K562 (cell line): ENCODE results near the gene FBXO48. TPM values are rescaled to one million over a fixed set of nuclear protein-coding genes. Genes with fewer than 3 reads are reported as not detected.

ENCODE experiments used
- BMI1 ChIP-seq: fragments of 150-350 bp; IDR thresholded peaks from 2 replicates; pipeline ENCODE4 v1.6.1; 2014; ENCODE audit warnings: low read length
- CEBPG ChIP-seq, 3 experiments: fragments of 200-800 bp in 1 of 3; sonication (Bioruptor generic) in 1 of 3; sonication (generic) in 1 of 3; formaldehyde crosslinking in 1 of 3; IDR thresholded peaks in 2 of 3; conservative IDR thresholded peaks in 1 of 3; 2 replicates each; pipeline versions ENCODE4 v1.6.1 to v1.8.0; 2016 to 2022; ENCODE audit warnings: missing compliant biosample characterization in 2 of 3, missing genetic modification characterization in 2 of 3, mild to moderate bottlenecking in 1 of 3, missing genetic modification reagents in 1 of 3
- E2F4 ChIP-seq: sonication (generic); formaldehyde crosslinking; IDR thresholded peaks from 2 replicates; pipeline ENCODE4 v1.8.0; 2022; ENCODE audit warnings: mild to moderate bottlenecking, low read depth, missing genetic modification reagents
- GATAD2A ChIP-seq: fragments of 450-650 bp; IDR thresholded peaks from 2 replicates; pipeline ENCODE4 v1.6.1; 2017
- GTF2A2 ChIP-seq: IDR thresholded peaks from 2 replicates; pipeline ENCODE4 v1.6.1; 2016; ENCODE audit warnings: mild to moderate bottlenecking, missing genetic modification characterization, missing compliant biosample characterization
- NR3C1 ChIP-seq: sonication (generic); formaldehyde crosslinking; IDR thresholded peaks from 2 replicates; pipeline ENCODE4 v1.8.1; 2022; ENCODE audit warnings: missing genetic modification reagents
- POLR2H ChIP-seq: IDR thresholded peaks from 2 replicates; pipeline ENCODE4 v1.6.1; 2016; ENCODE audit warnings: missing genetic modification characterization, low read depth, mild to moderate bottlenecking, control low read depth, missing compliant biosample characterization, moderate library complexity
- RBM39 ChIP-seq: fragments of 200-400 bp; formaldehyde crosslinking; optimal IDR thresholded peaks from 2 replicates; pipeline ENCODE3; 2018; ENCODE audit warnings: low read depth, low read length
- RHOXF2B ChIP-seq: fragments of 250-450 bp; sonication (Bioruptor Pico); conservative IDR thresholded peaks from 2 replicates; pipeline ENCODE4 v1.5.1; 2021
- TAF1 ChIP-seq: IDR thresholded peaks from 2 replicates; pipeline ENCODE4 v1.6.1; 2011; ENCODE audit warnings: mild to moderate bottlenecking, low read length, moderate library complexity; ENCODE audit not compliant: insufficient read depth, control insufficient read depth, severe bottlenecking; ENCODE audit errors: extremely low read depth
- WHSC1 ChIP-seq: IDR thresholded peaks from one replicate; pipeline ENCODE4 v1.6.1; 2012; ENCODE audit warnings: low read length, control low read depth, inconsistent platforms
- ZMIZ1 ChIP-seq, 2 experiments: fragments of 150-350 bp in 1 of 2; IDR thresholded peaks; 2 replicates each; pipeline ENCODE4 v1.6.1; 2012 to 2016; ENCODE audit warnings: low read depth in 2 of 2, low read length in 2 of 2, mild to moderate bottlenecking in 1 of 2, moderate library complexity in 1 of 2
- ZNF263 ChIP-seq: sonication (generic); formaldehyde crosslinking; IDR thresholded peaks from 2 replicates; pipeline ENCODE4 v1.8.0; 2022; ENCODE audit warnings: mild to moderate bottlenecking, missing genetic modification reagents, borderline replicate concordance
- ZNF280B ChIP-seq: fragments of 250-450 bp; sonication (Bioruptor Pico); IDR thresholded peaks from 2 replicates; pipeline ENCODE4 v1.5.1; 2021; ENCODE audit warnings: mild to moderate bottlenecking
- ZNF282 ChIP-seq: sonication (generic); formaldehyde crosslinking; IDR thresholded peaks from 2 replicates; pipeline ENCODE4 v1.8.1; 2023; ENCODE audit warnings: missing genetic modification reagents
- ZNF780A ChIP-seq: fragments of 250-450 bp; sonication (Bioruptor Pico); IDR thresholded peaks from 2 replicates; pipeline ENCODE4 v1.5.0; 2021; ENCODE audit warnings: mild to moderate bottlenecking
- polyA plus RNA-seq, 8 experiments: library from polyadenylated mRNA; depleted of rRNA in 4 of 8; stranded (reverse) in 5 of 8; unstranded in 3 of 8; fragments of >200 nt; fragmentation: Nextera tagmentation in 2 of 8; fragmentation: Illumina TruSeq in 1 of 8; extraction: Ambion mirVana in 2 of 8; extraction: Trizol in 1 of 8; gene quantifications; 2 replicates each; pipeline versions ENCODE4 v1.2.1 to v1.2.3, GENCODE V29; 2011 to 2014; ENCODE audit warnings: inconsistent platforms in 1 of 8, missing spikeins in 1 of 8
- total RNA-seq, 7 experiments: library from RNA; depleted of rRNA in 6 of 7; stranded (reverse); fragments of >200 nt in 6 of 7; fragmentation: Illumina TruSeq in 2 of 7; extraction: Trizol in 2 of 7; gene quantifications; 2 replicates each; pipeline versions ENCODE4 v1.2.1 to v1.2.3, GENCODE V29; 2011 to 2021; ENCODE audit warnings: low replicate concordance in 1 of 7
- TF ChIP-seq, protein P1 (sequence below): sonication (generic); formaldehyde crosslinking; IDR thresholded peaks from 2 replicates; pipeline ENCODE4 v1.8.0; 2023; ENCODE audit warnings: mild to moderate bottlenecking, missing genetic modification reagents
- TF ChIP-seq, protein P2 (sequence below): fragments of 250-450 bp; sonication (Bioruptor Pico); IDR thresholded peaks from 2 replicates; pipeline ENCODE4 v1.5.0; 2021; ENCODE audit warnings: mild to moderate bottlenecking, borderline replicate concordance

Gene FBXO48
- total and polyA plus RNA-seq, 9 of the 15 experiments (the other 6 are each of a cell fraction or from before 2014, with no cell fraction given), result 0.36 to 1.8 (median 0.73) TPM

DNA sequence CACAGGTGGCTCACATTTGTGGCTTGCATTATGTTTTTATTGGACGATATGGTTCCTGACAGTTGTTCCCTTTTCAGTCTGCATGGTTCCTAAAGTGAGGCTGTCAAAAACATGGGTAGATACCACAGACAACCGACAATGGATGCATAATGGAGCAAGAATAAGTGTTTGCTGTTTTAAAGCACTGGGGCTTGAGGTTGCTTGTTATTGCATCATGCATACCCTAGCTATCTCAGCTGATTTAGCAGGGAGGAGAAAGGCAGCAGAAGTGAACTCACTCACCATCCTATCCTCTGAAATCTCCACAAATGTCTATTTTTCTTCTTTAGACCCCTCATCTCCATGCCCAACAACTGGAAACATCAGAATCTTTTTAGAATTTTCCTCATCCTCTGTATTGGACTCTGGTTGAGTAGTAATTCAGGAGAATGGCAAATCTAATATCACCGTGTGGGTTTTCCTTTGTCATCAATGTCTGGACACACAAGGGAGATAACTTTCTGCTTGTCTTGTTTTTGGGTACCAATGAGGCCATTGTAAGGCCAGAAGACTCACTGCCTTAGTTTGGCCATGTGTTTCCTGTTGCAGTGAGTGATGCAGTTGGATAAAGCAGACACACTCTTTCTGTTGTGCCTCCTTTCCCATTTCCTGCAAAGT lies 46.7 kb downstream of the FBXO48 start (continued):
- TF ChIP-seq ZNF280B (CRISPR knock-in tag), result no peak
- TF ChIP-seq ZNF282 (CRISPR knock-in tag), result no peak
- peak; percentile 75; the same call in 1 of the 2 replicates for TF ChIP-seq RHOXF2B (CRISPR knock-in tag)
- TF ChIP-seq WHSC1, result no peak
- TF ChIP-seq TAF1, result no peak
- peak; percentile 99 for TF ChIP-seq CEBPG (CRISPR knock-in tag; IDR thresholded peaks at IDR 0.05)
- TF ChIP-seq CEBPG (tag; conservative IDR thresholded peaks at IDR 0.05 in 1 of 2, IDR thresholded peaks at IDR 0.05 in 1 of 2), result peak; percentile 100
- TF ChIP-seq GTF2A2 (tag), result no peak
- no peak for TF ChIP-seq ZNF263 (CRISPR knock-in tag)
- no peak for TF ChIP-seq E2F4
- no peak for TF ChIP-seq GATAD2A
- TF ChIP-seq POLR2H (tag), result peak; percentile 84
- TF ChIP-seq, protein P1, sequence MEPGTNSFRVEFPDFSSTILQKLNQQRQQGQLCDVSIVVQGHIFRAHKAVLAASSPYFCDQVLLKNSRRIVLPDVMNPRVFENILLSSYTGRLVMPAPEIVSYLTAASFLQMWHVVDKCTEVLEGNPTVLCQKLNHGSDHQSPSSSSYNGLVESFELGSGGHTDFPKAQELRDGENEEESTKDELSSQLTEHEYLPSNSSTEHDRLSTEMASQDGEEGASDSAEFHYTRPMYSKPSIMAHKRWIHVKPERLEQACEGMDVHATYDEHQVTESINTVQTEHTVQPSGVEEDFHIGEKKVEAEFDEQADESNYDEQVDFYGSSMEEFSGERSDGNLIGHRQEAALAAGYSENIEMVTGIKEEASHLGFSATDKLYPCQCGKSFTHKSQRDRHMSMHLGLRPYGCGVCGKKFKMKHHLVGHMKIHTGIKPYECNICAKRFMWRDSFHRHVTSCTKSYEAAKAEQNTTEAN (CRISPR knock-in tag), result no peak
- TF ChIP-seq RBM39, result no peak
- no peak for TF ChIP-seq ZMIZ1 (IDR thresholded peaks at IDR 0.05; ENCODE audit: low read depth in 2 of 2, low read length in 2 of 2)
- TF ChIP-seq NR3C1 (CRISPR knock-in tag), result no peak
- no peak for TF ChIP-seq ZNF780A (CRISPR knock-in tag)
- TF ChIP-seq, protein P2, sequence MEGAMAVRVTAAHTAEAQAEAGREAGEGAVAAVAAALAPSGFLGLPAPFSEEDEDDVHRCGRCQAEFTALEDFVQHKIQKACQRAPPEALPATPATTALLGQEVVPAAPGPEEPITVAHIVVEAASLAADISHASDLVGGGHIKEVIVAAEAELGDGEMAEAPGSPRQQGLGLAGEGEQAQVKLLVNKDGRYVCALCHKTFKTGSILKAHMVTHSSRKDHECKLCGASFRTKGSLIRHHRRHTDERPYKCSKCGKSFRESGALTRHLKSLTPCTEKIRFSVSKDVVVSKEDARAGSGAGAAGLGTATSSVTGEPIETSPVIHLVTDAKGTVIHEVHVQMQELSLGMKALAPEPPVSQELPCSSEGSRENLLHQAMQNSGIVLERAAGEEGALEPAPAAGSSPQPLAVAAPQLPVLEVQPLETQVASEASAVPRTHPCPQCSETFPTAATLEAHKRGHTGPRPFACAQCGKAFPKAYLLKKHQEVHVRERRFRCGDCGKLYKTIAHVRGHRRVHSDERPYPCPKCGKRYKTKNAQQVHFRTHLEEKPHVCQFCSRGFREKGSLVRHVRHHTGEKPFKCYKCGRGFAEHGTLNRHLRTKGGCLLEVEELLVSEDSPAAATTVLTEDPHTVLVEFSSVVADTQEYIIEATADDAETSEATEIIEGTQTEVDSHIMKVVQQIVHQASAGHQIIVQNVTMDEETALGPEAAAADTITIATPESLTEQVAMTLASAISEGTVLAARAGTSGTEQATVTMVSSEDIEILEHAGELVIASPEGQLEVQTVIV (CRISPR knock-in tag), result no peak
- no peak for TF ChIP-seq BMI1
